Measurements from ENCODE around the gene FOCAD. TPM values are rescaled to one million over a fixed set of nuclear protein-coding genes. Genes with fewer than 3 reads are reported as not detected.

Gene FOCAD
- total and polyA plus RNA-seq, 3 experiments from 2014 or later, result 16.1 to 25.9 (median 24.8) TPM

GRCh38 chr9:20722221-20722620 is 38.2 kb downstream of the FOCAD start:
- H3K27me3 Mint-ChIP-seq, result no peaks in the 10 kb centered on the region
- Histone ChIP-seq H3K27me3 (ENCODE audit: insufficient read depth, low read length, poor library complexity, severe bottlenecking) (no peaks in the 10 kb centered on the region), H3K36me3 (ENCODE audit: insufficient read depth, low read length) (peaks cover 5% of the 10 kb centered on the region), H3K4me1 (ENCODE audit: insufficient read depth, low read length) (no peaks in the 10 kb centered on the region), H3K27ac (ENCODE audit: low read depth, low read length) (no peak overlapping the region), H3K9me3 (ENCODE audit: low read length) (no peaks in the 10 kb centered on the region), H3K4me3 (ENCODE audit: low read length) (no peak overlapping the region)
- peaks cover 15 to 49% (median 23%) of the 10 kb centered on the region in 3 donors for H3K36me3 Mint-ChIP-seq
- POLR2A ChIA-PET, result no interaction called here
- CTCF ChIA-PET, result no interaction called here
- H3K9me3 Mint-ChIP-seq, result no peaks in the 10 kb centered on the region
- no peak overlapping the region for H3K4me3 Mint-ChIP-seq
- peak overlapping the region in 3 of 8 donors; percentile 56 to 64 (median 62) for H3K27ac Mint-ChIP-seq
- peaks cover 12 to 22% (median 22%) of the 10 kb centered on the region in 3 donors for H3K4me1 Mint-ChIP-seq
- no peak for DNase-seq

DNA sequence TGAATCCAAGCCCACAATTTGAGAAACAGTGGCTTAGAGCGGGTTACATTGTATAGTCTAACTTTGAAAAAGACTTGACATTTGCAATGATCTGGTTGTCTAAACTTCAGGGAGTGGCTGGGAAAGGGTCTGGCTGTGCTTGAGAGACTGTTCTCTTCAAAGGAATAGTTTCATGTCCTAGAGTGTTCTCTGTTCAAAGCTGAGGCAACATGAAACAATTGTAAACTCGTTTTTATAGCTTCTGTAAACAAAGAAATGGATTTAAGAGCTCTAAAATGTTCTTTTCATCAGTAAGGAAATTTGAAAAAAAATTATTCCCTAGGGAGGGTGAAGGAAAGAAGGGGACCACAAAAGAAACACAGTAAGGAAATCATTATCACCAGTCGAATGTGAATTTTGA is 41.6 kb downstream of the FOCAD start:
- CTCF ChIA-PET, result no interaction called here
- Mint-ChIP-seq H3K27me3 (no peaks in the 10 kb centered on the region), H3K9me3 (no peaks in the 10 kb centered on the region), H3K36me3 (peaks cover 17 to 35% (median 18%) of the 10 kb centered on the region in 3 donors), H3K4me3 (no peak overlapping the region), H3K27ac (peak overlapping the region in 2 of 8 donors; percentile 5 to 53), H3K4me1 (peaks cover 12 to 22% (median 22%) of the 10 kb centered on the region in 3 donors)
- H3K36me3 ChIP-seq (ENCODE audit: insufficient read depth, low read length), result no peaks in the 10 kb centered on the region
- no peak overlapping the region for H3K4me3 ChIP-seq (ENCODE audit: low read length)
- DNase-seq, result no peak
- H3K4me1 ChIP-seq (ENCODE audit: insufficient read depth, low read length), result no peaks in the 10 kb centered on the region
- H3K27me3 ChIP-seq (ENCODE audit: insufficient read depth, low read length, poor library complexity, severe bottlenecking), result no peaks in the 10 kb centered on the region
- POLR2A ChIA-PET, result interaction anchor here (0.7 kb wide), 1 partner anchor 103 kb away, joined by 4 read pairs; the partner anchor contains the start of gene MLLT3
- no peak overlapping the region for H3K27ac ChIP-seq (ENCODE audit: low read depth, low read length)
- H3K9me3 ChIP-seq (ENCODE audit: low read length), result no peaks in the 10 kb centered on the region

- no peak for DNase-seq
- Histone ChIP-seq H3K4me3 (ENCODE audit: low read length) (no peak overlapping the region), H3K27me3 (ENCODE audit: insufficient read depth, low read length, poor library complexity, severe bottlenecking) (no peaks in the 10 kb centered on the region), H3K27ac (ENCODE audit: low read depth, low read length) (no peak overlapping the region), H3K36me3 (ENCODE audit: insufficient read depth, low read length) (no peaks in the 10 kb centered on the region), H3K9me3 (ENCODE audit: low read length) (no peaks in the 10 kb centered on the region), H3K4me1 (ENCODE audit: insufficient read depth, low read length) (no peaks in the 10 kb centered on the region)
- peaks cover 14 to 31% (median 16%) of the 10 kb centered on the region in 3 donors for H3K36me3 Mint-ChIP-seq
- CTCF ChIA-PET, result interaction anchor here (1.6 kb wide), 1 partner anchor 18 kb away, joined by 3 read pairs; no protein-coding TSS in a partner anchor
- no peaks in the 10 kb centered on the region for H3K27me3 Mint-ChIP-seq
- H3K27ac Mint-ChIP-seq, result peak overlapping the region in 2 of 8 donors; percentile 5 to 53
- H3K9me3 Mint-ChIP-seq, result no peaks in the 10 kb centered on the region
- peak overlapping the region in 1 of 7 donors; percentile 5 for H3K4me3 Mint-ChIP-seq
- peaks cover 10 to 22% (median 20%) of the 10 kb centered on the region in 3 donors for H3K4me1 Mint-ChIP-seq
- POLR2A ChIA-PET, result interaction anchor here (0.7 kb wide), 1 partner anchor 104 kb away, joined by 4 read pairs; the partner anchor contains the start of gene MLLT3
These were observed 42.1 kb downstream of the FOCAD start for GRCh38 chr9:20726144-20726543.

GRCh38 chr9:20728493-20729220 is 44.6 kb downstream of the FOCAD start:
- Histone ChIP-seq H3K9me3 (ENCODE audit: low read length) (no peaks in the 10 kb centered on the region), H3K27me3 (ENCODE audit: insufficient read depth, low read length, poor library complexity, severe bottlenecking) (no peaks in the 10 kb centered on the region), H3K4me3 (ENCODE audit: low read length) (no peak overlapping the region), H3K4me1 (ENCODE audit: insufficient read depth, low read length) (no peaks in the 10 kb centered on the region), H3K36me3 (ENCODE audit: insufficient read depth, low read length) (no peaks in the 10 kb centered on the region), H3K27ac (ENCODE audit: low read depth, low read length) (no peak overlapping the region)
- Mint-ChIP-seq H3K27ac (no peak overlapping the region), H3K4me3 (no peak overlapping the region), H3K36me3 (peaks cover 8 to 21% (median 16%) of the 10 kb centered on the region in 3 donors), H3K9me3 (no peaks in the 10 kb centered on the region), H3K27me3 (no peaks in the 10 kb centered on the region), H3K4me1 (peaks cover 12 to 26% (median 22%) of the 10 kb centered on the region in 3 donors)
- no peak for DNase-seq
- CTCF ChIA-PET, result interaction anchor here (1.4 kb wide), 1 partner anchor 13 kb away, joined by 3 read pairs; no protein-coding TSS in a partner anchor
- POLR2A ChIA-PET, result no interaction called here

DNA sequence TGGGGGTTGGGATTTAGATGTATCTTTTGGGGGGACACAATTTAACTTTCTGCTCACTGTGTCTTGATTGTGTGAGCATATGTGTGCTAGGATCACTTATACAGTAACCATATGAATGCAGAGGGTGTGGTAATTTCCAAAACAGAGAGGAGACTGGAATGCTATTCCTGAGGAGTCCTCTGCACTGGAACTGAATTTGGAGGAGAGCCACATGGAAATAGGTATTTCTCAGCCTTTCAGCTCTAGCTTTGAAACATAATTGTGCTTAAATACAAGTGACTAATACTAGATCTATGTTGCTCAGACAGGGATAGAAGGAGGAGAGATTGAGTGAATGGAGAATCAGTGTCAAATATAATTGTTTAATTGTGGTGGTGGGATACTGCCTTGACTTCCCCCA is 45.5 kb downstream of the FOCAD start:
- ChIA-PET POLR2A (no interaction called here), CTCF (interaction anchor here (1.4 kb wide), 1 partner anchor 14 kb away, joined by 3 read pairs; no protein-coding TSS in a partner anchor)
- Histone ChIP-seq H3K27ac (ENCODE audit: low read depth, low read length) (no peak overlapping the region), H3K27me3 (ENCODE audit: insufficient read depth, low read length, poor library complexity, severe bottlenecking) (no peaks in the 10 kb centered on the region), H3K4me3 (ENCODE audit: low read length) (no peak overlapping the region), H3K4me1 (ENCODE audit: insufficient read depth, low read length) (no peaks in the 10 kb centered on the region), H3K9me3 (ENCODE audit: low read length) (no peaks in the 10 kb centered on the region), H3K36me3 (ENCODE audit: insufficient read depth, low read length) (no peaks in the 10 kb centered on the region)
- Mint-ChIP-seq H3K4me3 (no peak overlapping the region), H3K4me1 (peaks cover 12 to 26% (median 22%) of the 10 kb centered on the region in 3 donors), H3K36me3 (peaks cover under 1 to 18% (median 13%) of the 10 kb centered on the region in 3 donors), H3K27ac (no peak overlapping the region), H3K9me3 (no peaks in the 10 kb centered on the region), H3K27me3 (no peaks in the 10 kb centered on the region)
- DNase-seq, result no peak

DNA sequence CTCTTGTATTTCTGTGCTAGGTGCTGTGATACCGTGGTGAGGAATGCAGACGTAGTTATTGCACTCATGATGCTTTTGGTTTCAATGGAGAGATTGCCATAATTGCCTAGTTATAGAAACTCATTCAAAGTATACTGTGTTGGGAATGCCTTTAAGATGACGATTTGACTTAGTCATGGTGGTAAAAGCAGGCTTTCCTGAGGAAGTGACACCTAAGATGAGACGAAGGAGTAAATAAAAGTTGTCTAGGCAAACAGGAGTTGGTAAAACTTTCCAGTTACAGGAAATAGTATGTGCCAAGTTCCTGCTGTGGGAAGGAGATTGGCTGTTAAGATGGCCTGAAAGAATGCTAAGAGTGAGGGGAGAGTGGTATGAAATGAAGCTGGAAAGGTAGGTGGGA is 48.1 kb downstream of the FOCAD start:
- no peaks in the 10 kb centered on the region for H3K36me3 ChIP-seq (ENCODE audit: insufficient read depth, low read length)
- POLR2A ChIA-PET, result no interaction called here
- peaks cover 8% of the 10 kb centered on the region in 3 donors for H3K4me1 Mint-ChIP-seq
- H3K27ac ChIP-seq (ENCODE audit: low read depth, low read length), result no peak overlapping the region
- H3K4me3 ChIP-seq (ENCODE audit: low read length), result no peak overlapping the region
- H3K4me1 ChIP-seq (ENCODE audit: insufficient read depth, low read length), result no peaks in the 10 kb centered on the region
- H3K9me3 Mint-ChIP-seq, result no peaks in the 10 kb centered on the region
- H3K27me3 Mint-ChIP-seq, result no peaks in the 10 kb centered on the region
- no peak overlapping the region for H3K27ac Mint-ChIP-seq
- CTCF ChIA-PET, result no interaction called here
- no peaks in the 10 kb centered on the region for H3K27me3 ChIP-seq (ENCODE audit: insufficient read depth, low read length, poor library complexity, severe bottlenecking)
- no peak overlapping the region for H3K4me3 Mint-ChIP-seq
- no peaks in the 10 kb centered on the region for H3K9me3 ChIP-seq (ENCODE audit: low read length)
- peaks cover 0 to 14% (median 14%) of the 10 kb centered on the region in 3 donors for H3K36me3 Mint-ChIP-seq
- no peak for DNase-seq

- DNase-seq, result no peak
- ChIA-PET POLR2A (no interaction called here), CTCF (no interaction called here)
- Mint-ChIP-seq H3K27me3 (no peaks in the 10 kb centered on the region), H3K4me3 (no peak overlapping the region), H3K9me3 (no peaks in the 10 kb centered on the region), H3K4me1 (peaks cover 6 to 8% (median 8%) of the 10 kb centered on the region in 3 donors), H3K36me3 (peaks cover 0 to 17% (median 10%) of the 10 kb centered on the region in 3 donors), H3K27ac (no peak overlapping the region)
- no peaks in the 10 kb centered on the region for H3K9me3 ChIP-seq (ENCODE audit: low read length)
- H3K27me3 ChIP-seq (ENCODE audit: insufficient read depth, low read length, poor library complexity, severe bottlenecking), result no peaks in the 10 kb centered on the region
- no peaks in the 10 kb centered on the region for H3K4me1 ChIP-seq (ENCODE audit: insufficient read depth, low read length)
- H3K36me3 ChIP-seq (ENCODE audit: insufficient read depth, low read length), result no peaks in the 10 kb centered on the region
- H3K27ac ChIP-seq (ENCODE audit: low read depth, low read length), result no peak overlapping the region
- no peak overlapping the region for H3K4me3 ChIP-seq (ENCODE audit: low read length)
These were observed 50.2 kb downstream of the FOCAD start for GRCh38 chr9:20734275-20734674.

GRCh38 chr9:20740304-20740703 is 56.2 kb downstream of the FOCAD start:
- Histone ChIP-seq H3K9me3 (ENCODE audit: low read length) (no peaks in the 10 kb centered on the region), H3K4me1 (ENCODE audit: insufficient read depth, low read length) (peaks cover 12% of the 10 kb centered on the region), H3K27ac (ENCODE audit: low read depth, low read length) (no peak overlapping the region), H3K4me3 (ENCODE audit: low read length) (no peak overlapping the region), H3K36me3 (ENCODE audit: insufficient read depth, low read length) (no peaks in the 10 kb centered on the region), H3K27me3 (ENCODE audit: insufficient read depth, low read length, poor library complexity, severe bottlenecking) (no peaks in the 10 kb centered on the region)
- peaks cover 14 to 19% (median 16%) of the 10 kb centered on the region in 3 donors for H3K4me1 Mint-ChIP-seq
- peak overlapping the region in 2 of 8 donors; percentile 2 to 62 for H3K27ac Mint-ChIP-seq
- ChIA-PET POLR2A (no interaction called here), CTCF (no interaction called here)
- peaks cover 4 to 13% (median 9%) of the 10 kb centered on the region in 3 donors for H3K36me3 Mint-ChIP-seq
- DNase-seq, result no peak
- no peaks in the 10 kb centered on the region for H3K9me3 Mint-ChIP-seq
- no peaks in the 10 kb centered on the region for H3K27me3 Mint-ChIP-seq
- no peak overlapping the region for H3K4me3 Mint-ChIP-seq

All from CD8-positive, alpha-beta memory T cell (primary cell).